Breast epithelium (tissue), 3 donors: ENCODE results near the gene ACACA.

Experiments used
- CTCF ChIP-seq, 3 donors: fragments of 450-650 bp; IDR thresholded peaks; one replicate each; pipeline ENCODE4 v1.5.1; 2016 to 2017; ENCODE audit warnings: antibody characterized with exemption in 3 of 3, mild to moderate bottlenecking in 3 of 3, moderate library complexity in 3 of 3
- POLR2A ChIP-seq: fragments of 450-650 bp; IDR thresholded peaks from one replicate; pipeline ENCODE4 v1.6.1; 2016; ENCODE audit warnings: antibody characterized with exemption, mild to moderate bottlenecking, moderate library complexity
- POLR2AphosphoS5 ChIP-seq, 3 donors: sonication (generic); formaldehyde crosslinking; IDR thresholded peaks; one replicate each; pipeline ENCODE4 v1.6.1; 2017; ENCODE audit warnings: antibody characterized with exemption in 3 of 3

GRCh38 chr17:37386462-37386861 is 20.2 kb downstream of the ACACA start:
- TF ChIP-seq POLR2AphosphoS5 (IDR thresholded peaks at IDR 0.05) (no peak), CTCF (IDR thresholded peaks at IDR 0.05) (no peak), POLR2A (no peak)
